GM18870 (cell line): Measurements from ENCODE around the gene WWTR1.
A peak's percentile ranks its signal among the peaks of the same experiment; 100 is the strongest.

Experiments used
- ATAC-seq: cut with Tn5 transposase; IDR thresholded peaks from one replicate; pipeline ENCODE4 v1.9.1; 2021; ENCODE audit warnings: moderate library complexity; ENCODE audit not compliant: unreplicated experiment

WWTR1 gene

GRCh38 chr3:149657926-149658743, at the start of gene WWTR1:
TSS of gene WWTR1 (minus strand) at chr3:149658025. CDS start at chr3:149657306, 719 bp downstream.
- ATAC-seq: peak; percentile 61

- no peak for ATAC-seq
Observed at GRCh38 chr3:149706905-149707304, 49.1 kb upstream of the WWTR1 start.

- ATAC-seq: no peak
Observed at GRCh38 chr3:149705416-149705815, 47.6 kb upstream of the WWTR1 start.

- ATAC-seq: no peak
Observed at GRCh38 chr3:149703466-149703865, 45.6 kb upstream of the WWTR1 start.

- ATAC-seq: peak; percentile 58
Observed at GRCh38 chr3:149702691-149703441, 45.0 kb upstream of the WWTR1 start.

- no peak for ATAC-seq
Observed at GRCh38 chr3:149701977-149702350, 44.1 kb upstream of the WWTR1 start.

GRCh38 chr3:149701206-149701976, 43.6 kb upstream of the WWTR1 start:
- no peak for ATAC-seq

GRCh38 chr3:149688122-149688757, 30.4 kb upstream of the WWTR1 start:
- ATAC-seq: no peak

- no peak for ATAC-seq
Observed at GRCh38 chr3:149686996-149687395, 29.2 kb upstream of the WWTR1 start.

- no peak for ATAC-seq
Observed at GRCh38 chr3:149678351-149678950, 20.6 kb upstream of the WWTR1 start.

- ATAC-seq: no peak
Observed at GRCh38 chr3:149673393-149673792, 15.6 kb upstream of the WWTR1 start.

GRCh38 chr3:149670742-149671492, 13.1 kb upstream of the WWTR1 start:
- no peak for ATAC-seq

- no peak for ATAC-seq
Observed at GRCh38 chr3:149667576-149667975, 9.8 kb upstream of the WWTR1 start.

- no peak for ATAC-seq
Observed at GRCh38 chr3:149663966-149664365, 6.1 kb upstream of the WWTR1 start.

GRCh38 chr3:149662240-149662887, 4.5 kb upstream of the WWTR1 start:
- no peak for ATAC-seq

GRCh38 chr3:149660462-149660861, 2.6 kb upstream of the WWTR1 start:
- ATAC-seq: no peak

GRCh38 chr3:149658744-149659497, 1.1 kb upstream of the WWTR1 start:
- peak; percentile 17 for ATAC-seq

GRCh38 chr3:149657321-149657925, 402 bp downstream of the WWTR1 start:
- peak; percentile 9 for ATAC-seq
